SU-DHL-6 (cell line): ENCODE measurements around the gene CLEC4E.

ENCODE experiments used
- H2AFZ ChIP-seq: fragments of 200-600 bp; sonication (generic); 2 replicates; pipeline ENCODE4 v1.6.1; 2014; ENCODE audit warnings: low read depth, mild to moderate bottlenecking, moderate library complexity, mixed read lengths, antibody characterized with exemption, low read length; ENCODE audit not compliant: severe bottlenecking
- H3F3A ChIP-seq: fragments of 200-600 bp; shearing (Covaris generic); 2 replicates; pipeline ENCODE4 v1.6.0; 2016; ENCODE audit warnings: antibody characterized with exemption, mild to moderate bottlenecking; ENCODE audit not compliant: insufficient read depth
- H3K27ac ChIP-seq: fragments of 200-600 bp; sonication (generic); 2 replicates; pipeline ENCODE4 v1.5.1; 2016; ENCODE audit warnings: low read depth, mild to moderate bottlenecking, low read length, moderate library complexity, mixed read lengths
- H3K27me3 ChIP-seq: fragments of 200-600 bp; sonication (generic), shearing (Covaris generic); 2 replicates; pipeline ENCODE4 v1.6.0; 2014; ENCODE audit warnings: mild to moderate bottlenecking, low read length
- H3K36me3 ChIP-seq: fragments of 200-600 bp; sonication (generic); 2 replicates; pipeline ENCODE4 v1.6.1; 2014; ENCODE audit warnings: mild to moderate bottlenecking, low read length, mixed read lengths
- H3K4me2 ChIP-seq: fragments of 300-600, 200-600 bp; shearing (Covaris generic), sonication (generic); 2 replicates; pipeline ENCODE4 v1.6.0; 2014; ENCODE audit warnings: low read length, low read depth, mild to moderate bottlenecking; ENCODE audit not compliant: poor library complexity, severe bottlenecking
- H3K4me3 ChIP-seq: fragments of 200-600 bp; sonication (generic); 2 replicates; pipeline ENCODE4 v1.5.1; 2014; ENCODE audit warnings: antibody characterized with exemption, low read length, mild to moderate bottlenecking, mixed read lengths; ENCODE audit not compliant: insufficient read depth, poor library complexity, severe bottlenecking
- H3K79me2 ChIP-seq: fragments of 200-600 bp; sonication (generic); 2 replicates; pipeline ENCODE4 v1.6.1; 2014; ENCODE audit warnings: mild to moderate bottlenecking, low read length, moderate library complexity; ENCODE audit not compliant: insufficient read depth
- H3K9ac ChIP-seq: fragments of 200-600 bp; sonication (generic); 2 replicates; pipeline ENCODE4 v1.7.0; 2014; ENCODE audit warnings: mild to moderate bottlenecking, low read length
- H3K9me2 ChIP-seq: fragments of 200-600 bp; sonication (generic); replicated peaks from 2 replicates; pipeline ENCODE4 v1.6.1; 2014; ENCODE audit warnings: low read length; ENCODE audit not compliant: insufficient read depth
- H3K9me3 ChIP-seq: fragments of 200-600 bp; sonication (generic); 2 replicates; pipeline ENCODE4 v1.6.1; 2014; ENCODE audit warnings: low read length, mixed read lengths; ENCODE audit not compliant: insufficient read depth
- H4K20me1 ChIP-seq: fragments of 200-600 bp; sonication (generic); 2 replicates; pipeline ENCODE4 v1.6.1; 2014; ENCODE audit warnings: low read depth, mild to moderate bottlenecking, antibody characterized with exemption, low read length, moderate library complexity, mixed read lengths
- EZH2phosphoT487 ChIP-seq: fragments of 200-600 bp; sonication (generic), shearing (Covaris generic); conservative IDR thresholded peaks from 2 replicates; pipeline ENCODE4 v1.6.1; 2018; ENCODE audit warnings: mild to moderate bottlenecking, antibody characterized with exemption, low read length, moderate library complexity, mixed read lengths
- TF ChIP-seq, protein P1 (sequence below): fragments of 200-600 bp; sonication (generic); IDR thresholded peaks from one replicate; pipeline ENCODE4 v1.5.1; 2017; ENCODE audit warnings: antibody characterized with exemption, mild to moderate bottlenecking, low read length, moderate library complexity; ENCODE audit not compliant: insufficient read depth, poor library complexity, severe bottlenecking

The CLEC4E gene

DNA sequence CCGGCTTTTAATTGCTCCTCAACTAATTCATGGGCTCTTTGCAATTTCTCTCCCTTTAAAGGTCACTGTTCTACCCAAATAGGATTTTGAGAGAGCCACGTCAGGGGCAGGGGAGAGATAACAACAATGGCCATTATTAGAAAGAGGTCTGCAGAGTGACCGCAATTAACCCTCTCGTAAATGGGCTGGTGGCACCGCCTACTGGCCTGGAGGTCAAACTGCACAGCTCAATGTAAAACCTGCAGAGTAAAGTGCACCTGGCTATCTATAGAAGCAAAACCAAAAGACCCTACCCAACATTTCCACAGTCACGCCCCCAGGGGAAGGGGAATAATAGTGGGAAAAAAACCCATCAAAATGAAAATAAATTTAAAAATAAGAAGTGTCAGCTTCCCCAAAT lies 21.6 kb upstream of the CLEC4E start:
- no peak overlapping the region for H3K4me3 ChIP-seq
- TF ChIP-seq, protein P1, sequence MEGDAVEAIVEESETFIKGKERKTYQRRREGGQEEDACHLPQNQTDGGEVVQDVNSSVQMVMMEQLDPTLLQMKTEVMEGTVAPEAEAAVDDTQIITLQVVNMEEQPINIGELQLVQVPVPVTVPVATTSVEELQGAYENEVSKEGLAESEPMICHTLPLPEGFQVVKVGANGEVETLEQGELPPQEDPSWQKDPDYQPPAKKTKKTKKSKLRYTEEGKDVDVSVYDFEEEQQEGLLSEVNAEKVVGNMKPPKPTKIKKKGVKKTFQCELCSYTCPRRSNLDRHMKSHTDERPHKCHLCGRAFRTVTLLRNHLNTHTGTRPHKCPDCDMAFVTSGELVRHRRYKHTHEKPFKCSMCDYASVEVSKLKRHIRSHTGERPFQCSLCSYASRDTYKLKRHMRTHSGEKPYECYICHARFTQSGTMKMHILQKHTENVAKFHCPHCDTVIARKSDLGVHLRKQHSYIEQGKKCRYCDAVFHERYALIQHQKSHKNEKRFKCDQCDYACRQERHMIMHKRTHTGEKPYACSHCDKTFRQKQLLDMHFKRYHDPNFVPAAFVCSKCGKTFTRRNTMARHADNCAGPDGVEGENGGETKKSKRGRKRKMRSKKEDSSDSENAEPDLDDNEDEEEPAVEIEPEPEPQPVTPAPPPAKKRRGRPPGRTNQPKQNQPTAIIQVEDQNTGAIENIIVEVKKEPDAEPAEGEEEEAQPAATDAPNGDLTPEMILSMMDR = no peak
- TF ChIP-seq EZH2phosphoT487 = no peak
- no peaks in the 10 kb centered on the region for H4K20me1 ChIP-seq
- H3K4me2 ChIP-seq = no peak overlapping the region
- no peak overlapping the region for H3K27ac ChIP-seq
- H3K27me3 ChIP-seq = no peaks in the 10 kb centered on the region
- no peak overlapping the region for H3K9ac ChIP-seq
- no peaks in the 10 kb centered on the region for H3K9me2 ChIP-seq
- no peaks in the 10 kb centered on the region for H3F3A ChIP-seq
- H3K9me3 ChIP-seq = no peaks in the 10 kb centered on the region; the same call in 1 of the 2 replicates
- H3K79me2 ChIP-seq = no peaks in the 10 kb centered on the region
- no peak overlapping the region for H2AFZ ChIP-seq
- H3K36me3 ChIP-seq = no peaks in the 10 kb centered on the region

DNA sequence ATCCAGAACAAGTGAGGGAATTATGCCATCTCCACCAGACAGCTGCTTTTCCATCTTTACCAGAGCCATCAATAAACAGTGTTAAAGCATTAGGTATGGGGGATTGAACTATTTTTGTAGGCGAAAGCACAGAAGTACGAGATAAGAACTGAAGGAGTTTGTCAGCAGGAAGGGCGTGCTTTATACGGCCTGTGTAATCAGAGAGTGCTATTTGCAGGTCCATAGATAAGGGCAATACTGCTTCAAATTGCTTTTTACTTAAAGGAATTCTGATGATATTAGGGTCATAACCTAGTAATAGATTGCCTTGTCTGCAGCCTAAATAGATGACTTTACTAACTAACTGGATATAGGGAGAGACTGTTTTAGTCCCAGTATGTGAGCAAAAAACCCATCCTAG lies 20.3 kb upstream of the CLEC4E start:
- Histone ChIP-seq H3K27me3 (no peaks in the 10 kb centered on the region), H3K4me2 (no peak overlapping the region), H3K36me3 (no peaks in the 10 kb centered on the region), H4K20me1 (no peaks in the 10 kb centered on the region), H3K27ac (no peak overlapping the region), H3K9ac (no peak overlapping the region), H3K9me3 (no peaks in the 10 kb centered on the region), H3F3A (no peaks in the 10 kb centered on the region), H3K79me2 (no peaks in the 10 kb centered on the region), H3K4me3 (no peak overlapping the region), H3K9me2 (no peaks in the 10 kb centered on the region), H2AFZ (no peak overlapping the region)
- no peak for TF ChIP-seq EZH2phosphoT487

DNA sequence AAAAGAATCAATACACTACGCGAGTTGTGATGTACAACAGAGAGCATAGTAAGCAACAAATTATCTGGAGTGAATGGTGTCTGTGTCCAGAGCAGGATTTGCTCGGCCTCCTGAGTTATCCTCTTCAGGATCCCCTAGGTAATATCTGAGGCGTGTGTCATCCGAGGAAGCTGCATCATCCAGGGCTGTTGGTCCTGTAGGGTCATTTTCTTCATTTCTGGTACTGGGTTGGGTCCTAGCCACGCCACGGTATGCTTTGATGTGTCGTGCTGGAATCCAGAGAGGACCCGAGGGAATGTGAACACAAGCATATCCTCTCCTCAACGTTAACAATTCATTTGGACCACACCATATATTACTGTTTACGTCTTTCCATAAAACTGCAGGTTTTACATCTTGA lies 19.0 kb upstream of the CLEC4E start:
- H3K36me3 ChIP-seq = no peaks in the 10 kb centered on the region
- no peak overlapping the region for H3K4me2 ChIP-seq
- no peak overlapping the region for H3K4me3 ChIP-seq
- no peak overlapping the region for H3K9ac ChIP-seq
- no peaks in the 10 kb centered on the region for H3K9me3 ChIP-seq
- no peaks in the 10 kb centered on the region for H3K27me3 ChIP-seq
- H3K27ac ChIP-seq = no peak overlapping the region
- H3F3A ChIP-seq = no peaks in the 10 kb centered on the region
- no peaks in the 10 kb centered on the region for H3K9me2 ChIP-seq
- TF ChIP-seq EZH2phosphoT487 = no peak
- TF ChIP-seq, protein P1 = no peak
- no peaks in the 10 kb centered on the region for H4K20me1 ChIP-seq
- no peaks in the 10 kb centered on the region for H3K79me2 ChIP-seq
- H2AFZ ChIP-seq = no peak overlapping the region

DNA sequence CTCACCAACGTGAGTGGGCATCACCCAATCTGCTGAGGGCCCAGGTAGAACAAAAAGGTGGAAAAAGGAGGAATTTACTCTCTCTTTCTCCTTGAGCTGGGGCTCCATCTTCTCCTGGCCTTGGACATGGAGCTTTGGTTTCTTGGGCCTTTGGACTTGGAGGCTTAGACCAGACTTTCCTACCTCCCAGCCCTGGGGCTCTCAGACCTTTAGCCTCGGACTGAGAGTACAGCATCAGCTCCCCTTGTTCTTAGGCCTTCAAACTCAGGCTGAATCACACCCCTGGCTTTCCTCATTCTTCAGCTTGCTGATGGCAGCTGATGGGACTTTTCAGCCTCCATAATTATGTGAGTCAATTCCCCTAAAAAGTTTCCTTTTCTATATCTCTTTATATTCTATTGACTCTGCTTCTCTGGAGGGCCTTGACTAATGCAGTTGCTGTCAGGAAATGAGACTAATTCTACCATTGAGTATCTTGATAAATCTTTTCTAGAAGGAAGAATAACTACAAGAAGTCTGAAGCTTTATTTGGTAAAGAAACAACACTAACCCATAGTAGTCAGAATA lies 15.9 kb upstream of the CLEC4E start:
- Histone ChIP-seq H3K79me2 (no peaks in the 10 kb centered on the region), H3K9ac (no peak overlapping the region), H3K36me3 (no peaks in the 10 kb centered on the region), H3K27ac (no peak overlapping the region), H3K9me2 (no peaks in the 10 kb centered on the region), H3K27me3 (no peaks in the 10 kb centered on the region), H2AFZ (no peak overlapping the region), H3K9me3 (no peaks in the 10 kb centered on the region), H3K4me2 (no peak overlapping the region), H3K4me3 (no peak overlapping the region), H3F3A (no peaks in the 10 kb centered on the region), H4K20me1 (no peaks in the 10 kb centered on the region)
- TF ChIP-seq, protein P1 = no peak
- no peak for TF ChIP-seq EZH2phosphoT487
